Body of pancreas (tissue), 4 donors: ENCODE measurements around the gene ENTREP3.

Source experiments
- CTCF ChIP-seq, 7 experiments: fragments of 450-650 bp in 4 of 7; fragments of 200-600 bp in 3 of 7; sonication (generic) in 3 of 7; IDR thresholded peaks; one replicate each; pipeline ENCODE4 v1.5.1; 2016 to 2019; ENCODE audit warnings: antibody characterized with exemption in 7 of 7
- POLR2A ChIP-seq, 3 donors: fragments of 450-650 bp; IDR thresholded peaks; one replicate each; pipeline ENCODE4 v1.6.1; 2016; ENCODE audit warnings: antibody characterized with exemption in 3 of 3, mild to moderate bottlenecking in 2 of 3

GRCh38 chr1:155253797-155254196 lies 1.5 kb downstream of the ENTREP3 start:
- no peak for TF ChIP-seq CTCF (IDR thresholded peaks at IDR 0.05)
- no peak for TF ChIP-seq POLR2A (IDR thresholded peaks at IDR 0.05)
